GM12891 (cell line): Measurements from ENCODE around the gene EVI5L.

Experiments used
- POLR2A ChIP-seq: IDR thresholded peaks from 2 replicates; pipeline ENCODE4 v1.6.1; 2011; ENCODE audit warnings: low read depth, low read length, control low read depth
- POLR2AphosphoS5 ChIP-seq: IDR thresholded peaks from 2 replicates; pipeline ENCODE4 v1.6.1; 2011; ENCODE audit warnings: low read depth, low read length, control low read depth
- POU2F2 ChIP-seq: IDR thresholded peaks from 2 replicates; pipeline ENCODE4 v1.6.1; 2011; ENCODE audit warnings: low read depth, mild to moderate bottlenecking, control low read depth, low read length, moderate library complexity
- SPI1 ChIP-seq: IDR thresholded peaks from 2 replicates; pipeline ENCODE4 v1.6.1; 2011; ENCODE audit warnings: low read depth, low read length, control low read depth
- TAF1 ChIP-seq: IDR thresholded peaks from 2 replicates; pipeline ENCODE4 v1.6.1; 2011; ENCODE audit warnings: low read depth, low read length, control low read depth

DNA sequence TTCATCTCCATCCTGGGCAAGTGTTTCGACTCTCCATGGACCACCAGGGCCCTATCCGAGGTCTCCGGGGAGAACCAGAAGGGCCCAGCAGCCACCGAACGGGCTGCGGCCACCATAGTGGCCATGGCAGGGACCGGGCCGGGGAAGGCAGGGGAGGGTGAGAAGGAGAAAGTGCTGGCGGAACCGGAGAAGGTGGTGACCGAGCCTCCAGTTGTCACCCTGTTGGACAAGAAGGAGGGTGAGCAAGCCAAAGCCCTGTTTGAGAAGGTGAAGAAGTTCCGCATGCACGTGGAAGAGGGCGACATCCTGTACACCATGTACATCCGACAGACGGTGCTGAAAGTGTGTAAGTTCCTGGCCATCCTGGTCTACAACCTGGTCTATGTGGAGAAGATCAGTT is 68.9 kb downstream of the EVI5L start:
- TF ChIP-seq POLR2A (no peak), TAF1 (no peak), POLR2AphosphoS5 (no peak), SPI1 (no peak), POU2F2 (no peak)
